H9 (cell line): Measurements from ENCODE around the gene ARVCF. TPM values are rescaled to one million over a fixed set of nuclear protein-coding genes. Genes with fewer than 3 reads are reported as not detected.
A peak's percentile ranks its signal among the peaks of the same experiment; 100 is the strongest.

ENCODE experiments used
- DNase-seq: peaks from one replicate; pipeline ENCODE4 v3.0.0-alpha.2; 2017
- H2AFZ ChIP-seq: one replicate; pipeline ENCODE4 v1.6.1; 2013; ENCODE audit warnings: mild to moderate bottlenecking, low read length, control low read depth, moderate library complexity
- H2AK5ac ChIP-seq: 2 replicates; pipeline ENCODE4 v1.6.1; 2013; ENCODE audit warnings: low read length, control low read depth, mixed read lengths; ENCODE audit not compliant: insufficient read length
- H2BK120ac ChIP-seq: one replicate; pipeline ENCODE4 v1.6.1; 2013; ENCODE audit warnings: low read depth, mild to moderate bottlenecking, low read length, control low read depth, inconsistent platforms; ENCODE audit not compliant: poor library complexity, severe bottlenecking
- H2BK12ac ChIP-seq: 2 replicates; pipeline ENCODE4 v1.6.1; 2013; ENCODE audit warnings: low read length, control low read depth, mixed read lengths, low read depth; ENCODE audit not compliant: insufficient read length
- H2BK15ac ChIP-seq: 2 replicates; pipeline ENCODE4 v1.6.1; 2013; ENCODE audit warnings: low read depth, low read length, control low read depth
- H2BK20ac ChIP-seq: one replicate; pipeline ENCODE4 v1.6.1; 2013; ENCODE audit warnings: low read depth, mild to moderate bottlenecking, low read length, control low read depth, inconsistent platforms; ENCODE audit not compliant: poor library complexity, severe bottlenecking
- H2BK5ac ChIP-seq: 2 replicates; pipeline ENCODE4 v1.6.1; 2013; ENCODE audit warnings: low read length, control low read depth, mixed read lengths; ENCODE audit not compliant: insufficient read length
- H3K14ac ChIP-seq: 2 replicates; pipeline ENCODE4 v1.6.1; 2013; ENCODE audit warnings: low read length, control low read depth; ENCODE audit not compliant: insufficient read depth
- H3K18ac ChIP-seq: 2 replicates; pipeline ENCODE4 v1.6.1; 2013; ENCODE audit warnings: low read depth, mild to moderate bottlenecking, mixed read lengths, low read length, control low read depth; ENCODE audit not compliant: insufficient read length
- H3K23ac ChIP-seq: 2 replicates; pipeline ENCODE4 v1.6.1; 2013; ENCODE audit warnings: low read length, control low read depth, mixed read lengths, low read depth; ENCODE audit not compliant: insufficient read length
- H3K23me2 ChIP-seq: 2 replicates; pipeline ENCODE4 v1.6.1; 2013; ENCODE audit warnings: low read depth, mild to moderate bottlenecking, mixed read lengths, low read length, control low read depth; ENCODE audit not compliant: insufficient read length, poor library complexity, severe bottlenecking
- H3K27ac ChIP-seq: 2 replicates; pipeline ENCODE4 v1.5.1; 2013; ENCODE audit warnings: low read length, control low read depth, mixed read lengths, low read depth; ENCODE audit not compliant: insufficient read length
- H3K27me3 ChIP-seq: 2 replicates; pipeline ENCODE4 v1.6.1; 2013; ENCODE audit warnings: low read length, control low read depth, inconsistent platforms; ENCODE audit not compliant: insufficient read depth
- H3K4ac ChIP-seq: 2 replicates; pipeline ENCODE4 v1.6.1; 2013; ENCODE audit warnings: low read depth, mild to moderate bottlenecking, control low read depth, inconsistent platforms, low read length, moderate library complexity
- H3K4me1 ChIP-seq: 2 replicates; pipeline ENCODE4 v1.6.1; 2013; ENCODE audit warnings: low read length, control low read depth, inconsistent platforms; ENCODE audit not compliant: insufficient read depth
- H3K4me2 ChIP-seq: 2 replicates; pipeline ENCODE4 v1.6.1; 2013; ENCODE audit warnings: low read length, control low read depth, mixed read lengths; ENCODE audit not compliant: insufficient read length, insufficient read depth
- H3K56ac ChIP-seq: 2 replicates; pipeline ENCODE4 v1.6.1; 2013; ENCODE audit warnings: low read depth, mild to moderate bottlenecking, mixed read lengths, low read length, control low read depth; ENCODE audit not compliant: insufficient read length
- H3K79me1 ChIP-seq: 2 replicates; pipeline ENCODE4 v1.6.1; 2013; ENCODE audit warnings: low read depth, mild to moderate bottlenecking, moderate library complexity, low read length, control low read depth, inconsistent platforms; ENCODE audit not compliant: insufficient read depth, poor library complexity, severe bottlenecking
- H3K79me2 ChIP-seq: 2 replicates; pipeline ENCODE4 v1.6.1; 2013; ENCODE audit warnings: low read length, control low read depth, inconsistent platforms; ENCODE audit not compliant: insufficient read depth
- H3K9ac ChIP-seq: 2 replicates; pipeline ENCODE4 v1.6.1; 2013; ENCODE audit warnings: low read length, control low read depth, mixed read lengths; ENCODE audit not compliant: insufficient read length; ENCODE audit errors: extremely low read depth
- H3K9me3 ChIP-seq: one replicate; pipeline ENCODE4 v1.6.1; 2013; ENCODE audit warnings: low read depth, low read length, inconsistent platforms; ENCODE audit not compliant: control insufficient read depth
- H3T11ph ChIP-seq: one replicate; pipeline ENCODE4 v1.6.1; 2013; ENCODE audit warnings: mild to moderate bottlenecking, low read length, control low read depth, inconsistent platforms
- H4K20me1 ChIP-seq: one replicate; pipeline ENCODE4 v1.6.1; 2013; ENCODE audit not compliant: control insufficient read depth, insufficient read length, insufficient read depth
- H4K5ac ChIP-seq: 2 replicates; pipeline ENCODE4 v1.6.1; 2013; ENCODE audit warnings: low read depth, mild to moderate bottlenecking, mixed read lengths, low read length, control low read depth; ENCODE audit not compliant: insufficient read length
- H4K8ac ChIP-seq: replicated peaks from 2 replicates; pipeline ENCODE4 v1.6.1; 2013; ENCODE audit warnings: low read length, control low read depth, mixed read lengths, low read depth; ENCODE audit not compliant: insufficient read length
- H4K91ac ChIP-seq: 2 replicates; pipeline ENCODE4 v1.6.1; 2013; ENCODE audit warnings: low read depth, mild to moderate bottlenecking, moderate library complexity, mixed read lengths, low read length, control low read depth; ENCODE audit not compliant: insufficient read length
- H3K27ac Mint-ChIP-seq, 3 experiments: 2 replicates in 2 of 3; 3 replicates in 1 of 3; pipeline ENCODE4 v1.8.0; 2020 to 2021; ENCODE audit warnings: mixed read lengths in 3 of 3, mild to moderate bottlenecking in 1 of 3, moderate library complexity in 1 of 3
- H3K27me3 Mint-ChIP-seq: 2 replicates; pipeline ENCODE4 v1.8.0; 2021; ENCODE audit warnings: low read depth, mild to moderate bottlenecking, moderate library complexity, mixed read lengths
- H3K36me3 Mint-ChIP-seq, 3 experiments: 2 replicates in 2 of 3; 3 replicates in 1 of 3; pipeline ENCODE4 v1.8.0; 2020 to 2021; ENCODE audit warnings: low read depth in 3 of 3, mixed read lengths in 3 of 3; ENCODE audit not compliant: insufficient read depth in 1 of 3
- H3K4me1 Mint-ChIP-seq, 2 experiments: 2 replicates each; pipeline ENCODE4 v1.8.0; 2020; ENCODE audit warnings: mixed read lengths in 2 of 2
- H3K4me3 Mint-ChIP-seq, 2 experiments: 2 replicates in 1 of 2; 3 replicates in 1 of 2; pipeline ENCODE4 v1.8.0; 2020 to 2021; ENCODE audit warnings: mild to moderate bottlenecking in 2 of 2, mixed read lengths in 2 of 2, moderate library complexity in 1 of 2
- H3K9me3 Mint-ChIP-seq, 2 experiments: 2 replicates in 1 of 2; 3 replicates in 1 of 2; pipeline ENCODE4 v1.8.0; 2020; ENCODE audit warnings: mild to moderate bottlenecking in 2 of 2, mixed read lengths in 2 of 2, moderate library complexity in 1 of 2
- CTCF ChIP-seq: fragments of 200-600 bp; sonication (generic); conservative IDR thresholded peaks from 3 replicates; pipeline ENCODE4 v1.8.0; 2021; ENCODE audit warnings: antibody characterized with exemption, mild to moderate bottlenecking
- WGBS: extraction: QIAGEN DNeasy Blood & Tissue Kit; methylation state at CpG from one replicate; pipeline ENCODE4 v1.1.7; 2013; ENCODE audit warnings: missing lambda C conversion rate, low lambda C conversion rate, mixed read lengths; ENCODE audit not compliant: insufficient read length; ENCODE audit errors: extremely low coverage; 5-methylcytosine and 5-hydroxymethylcytosine counted together
- total RNA-seq: library from RNA; stranded (reverse); gene quantifications from 2 replicates; pipeline ENCODE4 v1.2.1, GENCODE V29; 2021

ARVCF gene
- total RNA-seq, 1 experiment from 2014 or later: 40.7 TPM

- H3K4me3 Mint-ChIP-seq: peak overlapping the region in 1 of 2 experiments; percentile 5; a peak in 2 of 5 replicates
- Histone ChIP-seq H3K79me2 (no peaks in the 10 kb centered on the region), H3K18ac (peak overlapping the region; percentile 52), H2BK5ac (no peak overlapping the region), H3K9ac (no peak overlapping the region), H3K4ac (no peak overlapping the region), H3T11ph (no peak overlapping the region), H4K20me1 (no peaks in the 10 kb centered on the region), H3K56ac (no peak overlapping the region), H3K9me3 (no peaks in the 10 kb centered on the region), H3K4me2 (no peak overlapping the region), H4K5ac (no peak overlapping the region), H2BK15ac (no peak overlapping the region), H3K4me1 (no peaks in the 10 kb centered on the region; the same call in 1 of the 2 replicates), H2AFZ (no peak overlapping the region), H3K14ac (peak overlapping the region; percentile 55), H3K79me1 (no peaks in the 10 kb centered on the region), H4K91ac (no peak overlapping the region), H3K23ac (no peak overlapping the region), H4K8ac (no peak overlapping the region), H3K23me2 (no peaks in the 10 kb centered on the region), H2BK120ac (no peak overlapping the region), H3K27me3 (no peaks in the 10 kb centered on the region), H2BK20ac (no peak overlapping the region), H2BK12ac (no peak overlapping the region), H3K27ac (no peak overlapping the region), H2AK5ac (no peak overlapping the region)
- DNase-seq: peak; percentile 46
- H3K27me3 Mint-ChIP-seq: no peaks in the 10 kb centered on the region
- peaks cover 11 to 18% of the 10 kb centered on the region in 2 experiments for H3K4me1 Mint-ChIP-seq
- no peak for TF ChIP-seq CTCF
- H3K27ac Mint-ChIP-seq: peak overlapping the region; percentile 77 to 89 (median 86)
- H3K9me3 Mint-ChIP-seq: no peaks in the 10 kb centered on the region; a peak in 1 of 5 replicates
- peaks cover 12 to 45% (median 36%) of the 10 kb centered on the region in 3 experiments for H3K36me3 Mint-ChIP-seq
- WGBS: no CpG with 5 or more reads among the region's 13 CpGs
Observed at GRCh38 chr22:19974935-19975706, 41.5 kb downstream of the ARVCF start.
